Measurements from ENCODE around the gene CLSTN1. TPM values are rescaled to one million over a fixed set of nuclear protein-coding genes. Genes with fewer than 3 reads are reported as not detected.

Gene CLSTN1
- total RNA-seq, 3 donors from 2014 or later (not counting 1 experiment from before 2014, with no cell fraction given) = 83.1 to 114 (median 94.5) TPM

- 94% methylated on average over 22 of the region's 24 CpGs for WGBS (ENCODE audit: insufficient coverage)
- intact Hi-C loops (cut with micrococcal nuclease) = no loop called here
- DNase-seq = peak in 1 of 2 donors; percentile 26
- no peak overlapping the region for H3K4me3 ChIP-seq (ENCODE audit: low read length)
- H3K4me1 Mint-ChIP-seq = peaks cover 19 to 26% of the 10 kb centered on the region in 2 donors
- no peaks in the 10 kb centered on the region for H3K9me3 ChIP-seq (ENCODE audit: control insufficient read depth, insufficient read depth, low read length)
- peak in 1 of 3 donors; percentile 41 for ATAC-seq
- H3K9me3 Mint-ChIP-seq = no peaks in the 10 kb centered on the region
- no peaks in the 10 kb centered on the region for H3K27me3 ChIP-seq (ENCODE audit: control insufficient read depth, insufficient read depth, low read length)
- no peak overlapping the region for H3K4me3 Mint-ChIP-seq
- no peak for TF ChIP-seq CTCF (IDR thresholded peaks at IDR 0.05)
- no peaks in the 10 kb centered on the region for H3K36me3 Mint-ChIP-seq
- H3K27ac Mint-ChIP-seq = peak overlapping the region in 1 of 2 donors; percentile 58
- H3K4me1 ChIP-seq (ENCODE audit: control insufficient read depth, insufficient read depth, low read length) = no peaks in the 10 kb centered on the region
- H3K27ac ChIP-seq (ENCODE audit: low read length) = no peak overlapping the region
- peaks cover 10% of the 10 kb centered on the region for H3K36me3 ChIP-seq (ENCODE audit: control insufficient read depth, insufficient read depth, low read length)
- H3K27me3 Mint-ChIP-seq (ENCODE audit: low read depth in 2 of 2) = no peaks in the 10 kb centered on the region
Observed at GRCh38 chr1:9767964-9768668, 55.6 kb downstream of the CLSTN1 start.

GRCh38 chr1:9766759-9767442, 56.9 kb downstream of the CLSTN1 start:
- TF ChIP-seq CTCF (IDR thresholded peaks at IDR 0.05) = no peak
- Mint-ChIP-seq H3K27me3 (ENCODE audit: low read depth in 2 of 2) (no peaks in the 10 kb centered on the region), H3K27ac (no peak overlapping the region), H3K36me3 (no peaks in the 10 kb centered on the region), H3K9me3 (no peaks in the 10 kb centered on the region), H3K4me1 (peaks cover 19 to 26% of the 10 kb centered on the region in 2 donors), H3K4me3 (no peak overlapping the region)
- Histone ChIP-seq H3K4me3 (ENCODE audit: low read length) (no peak overlapping the region), H3K4me1 (ENCODE audit: control insufficient read depth, insufficient read depth, low read length) (no peaks in the 10 kb centered on the region), H3K27ac (ENCODE audit: low read length) (no peak overlapping the region), H3K9me3 (ENCODE audit: control insufficient read depth, insufficient read depth, low read length) (no peaks in the 10 kb centered on the region), H3K27me3 (ENCODE audit: control insufficient read depth, insufficient read depth, low read length) (no peaks in the 10 kb centered on the region), H3K36me3 (ENCODE audit: control insufficient read depth, insufficient read depth, low read length) (no peaks in the 10 kb centered on the region)
- no peak for ATAC-seq
- intact Hi-C loops (cut with micrococcal nuclease) = no loop called here
- no peak for DNase-seq
- WGBS (ENCODE audit: insufficient coverage) = 95% methylated on average over 14 of the region's 15 CpGs

GRCh38 chr1:9764550-9764949, 59.2 kb downstream of the CLSTN1 start:
- DNase-seq = no peak
- H3K4me1 Mint-ChIP-seq = peaks cover 29 to 36% of the 10 kb centered on the region in 2 donors
- no peak overlapping the region for H3K27ac ChIP-seq (ENCODE audit: low read length)
- H3K4me1 ChIP-seq (ENCODE audit: control insufficient read depth, insufficient read depth, low read length) = no peaks in the 10 kb centered on the region
- no peak for ATAC-seq
- H3K4me3 Mint-ChIP-seq = no peak overlapping the region
- no peaks in the 10 kb centered on the region for H3K9me3 ChIP-seq (ENCODE audit: control insufficient read depth, insufficient read depth, low read length)
- no peaks in the 10 kb centered on the region for H3K9me3 Mint-ChIP-seq
- WGBS (ENCODE audit: insufficient coverage) = 75% methylated on average over 3 of the region's 3 CpGs
- no peak overlapping the region for H3K27ac Mint-ChIP-seq
- no peaks in the 10 kb centered on the region for H3K36me3 ChIP-seq (ENCODE audit: control insufficient read depth, insufficient read depth, low read length)
- TF ChIP-seq CTCF (IDR thresholded peaks at IDR 0.05) = no peak
- intact Hi-C loops (cut with micrococcal nuclease) = no loop called here
- H3K36me3 Mint-ChIP-seq = no peaks in the 10 kb centered on the region
- H3K27me3 Mint-ChIP-seq (ENCODE audit: low read depth in 2 of 2) = no peaks in the 10 kb centered on the region
- H3K4me3 ChIP-seq (ENCODE audit: low read length) = no peak overlapping the region
- no peaks in the 10 kb centered on the region for H3K27me3 ChIP-seq (ENCODE audit: control insufficient read depth, insufficient read depth, low read length)

All from natural killer cell (primary cell).